ENCODE measurements around the gene HPS1. TPM values are rescaled to one million over a fixed set of nuclear protein-coding genes. Genes with fewer than 3 reads are reported as not detected.

The HPS1 gene
- 28.1 to 37.6 TPM (median 36.7 TPM) in 5 replicates for total RNA-seq (2022; extraction: Qiagen RNA extraction)

GRCh38 chr10:98446661-98447221, at the start of gene HPS1:
Gene HPS1 (minus strand): TSS chr10:98446935. CDS start chr10:98443240, 3,695 bp downstream.

GRCh38 chr10:98414932-98415730, 31.6 kb downstream of the HPS1 start, which contains the start of gene PYROXD2:
Gene PYROXD2 (minus strand): TSS chr10:98415182. CDS start chr10:98415135, 47 bp downstream.

Other genes with a start within 250 kb of the HPS1 start
- gene LOXL4, start 178.7 kb downstream of the HPS1 start, total RNA-seq (2022; extraction: Qiagen RNA extraction): 1.2 to 1.8 TPM (median 1.3 TPM) in 5 replicates
- gene PYROXD2, start 31.8 kb downstream of the HPS1 start, total RNA-seq (2022; extraction: Qiagen RNA extraction): 4.2 to 5.2 TPM (median 4.4 TPM) in 5 replicates